ENCODE measurements around the gene PACRGL. TPM values are rescaled to one million over a fixed set of nuclear protein-coding genes. Genes with fewer than 3 reads are reported as not detected.

PACRGL gene
- polyA plus RNA-seq, 1 of the 3 experiments (the other 2 are of a cell fraction), result 11.8 TPM

DNA sequence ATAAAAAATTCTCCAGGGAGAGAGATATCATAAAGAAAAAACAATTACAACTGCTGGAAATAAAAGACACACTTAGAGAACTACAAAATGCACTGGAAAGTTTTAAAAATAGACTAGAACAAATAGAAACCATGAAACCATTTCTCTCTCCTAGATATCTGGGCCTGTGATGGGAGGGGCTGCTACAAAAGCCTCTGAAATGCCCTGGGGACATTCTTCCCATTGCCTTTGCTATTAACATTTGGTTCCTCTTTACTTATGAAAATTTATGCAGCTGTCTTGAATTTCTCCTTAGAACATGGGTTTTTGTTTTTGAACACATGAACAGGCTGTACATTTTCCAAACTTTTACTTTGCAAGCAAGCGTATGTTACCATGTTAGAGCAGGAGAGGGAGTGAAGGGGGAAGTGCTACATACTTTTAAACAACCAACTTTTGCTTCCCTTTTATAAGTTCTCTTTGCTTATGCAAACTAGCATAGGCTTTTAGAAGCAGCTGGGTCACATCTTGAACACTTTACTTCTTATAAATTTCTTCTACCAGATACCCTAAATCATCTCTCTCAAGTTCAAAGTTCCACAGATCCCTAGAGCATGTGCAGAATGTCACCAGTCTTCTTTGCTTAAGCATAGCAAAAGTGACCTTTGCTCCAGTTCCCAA lies 47.9 kb upstream of the PACRGL start:
- TF ChIP-seq REST (IDR thresholded peaks at IDR 0.05; ENCODE audit: low read depth, low read length) (no peak), FOXJ3 (CRISPR knock-in tag; IDR thresholded peaks at IDR 0.05) (no peak)
- TF ChIP-seq, protein P1, sequence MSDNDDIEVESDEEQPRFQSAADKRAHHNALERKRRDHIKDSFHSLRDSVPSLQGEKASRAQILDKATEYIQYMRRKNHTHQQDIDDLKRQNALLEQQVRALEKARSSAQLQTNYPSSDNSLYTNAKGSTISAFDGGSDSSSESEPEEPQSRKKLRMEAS (IDR thresholded peaks at IDR 0.05; ENCODE audit: low read depth), result no peak
- WGBS (ENCODE audit: low lambda C conversion rate), result 74% methylated on average over 1 of the region's 1 CpG
- Histone ChIP-seq H3K27ac (ENCODE audit: low read depth in 2 of 2, low read length in 1 of 2) (no peak overlapping the region), H3K36me3 (replicated peaks in 1 of 2; ENCODE audit: control insufficient read depth in 1 of 2, insufficient read depth in 2 of 2, low read length in 1 of 2) (no peaks in the 10 kb centered on the region), H2AFZ (ENCODE audit: low read depth) (no peak overlapping the region), H3K4me3 (ENCODE audit: low read depth in 2 of 2, low read length in 1 of 2) (no peak overlapping the region), H3F3A (replicated peaks; ENCODE audit: insufficient read depth) (no peaks in the 10 kb centered on the region), H3K27me3 (ENCODE audit: insufficient read depth) (no peaks in the 10 kb centered on the region; the same call in 1 of the 2 replicates), H3K9me2 (no peaks in the 10 kb centered on the region), H3K9ac (no peak overlapping the region), H4K20me1 (ENCODE audit: insufficient read depth) (no peaks in the 10 kb centered on the region), H3K79me2 (ENCODE audit: insufficient read depth) (no peaks in the 10 kb centered on the region), H3K4me2 (no peak overlapping the region), H3K4me1 (ENCODE audit: control insufficient read depth in 1 of 2, insufficient read depth in 2 of 2, low read depth in 1 of 2, low read length in 1 of 2) (no peaks in the 10 kb centered on the region), H3K9me3 (no peaks in the 10 kb centered on the region)
- no peak for DNase-seq
- ChIA-PET CTCF (no interaction called here), POLR2A (no interaction called here)

- Histone ChIP-seq H3K9me3 (no peaks in the 10 kb centered on the region), H3K4me2 (no peak overlapping the region), H3K27me3 (ENCODE audit: insufficient read depth) (no peaks in the 10 kb centered on the region), H3K9me2 (no peaks in the 10 kb centered on the region), H3K27ac (ENCODE audit: low read depth in 2 of 2, low read length in 1 of 2) (no peak overlapping the region), H2AFZ (ENCODE audit: low read depth) (no peak overlapping the region), H4K20me1 (ENCODE audit: insufficient read depth) (no peaks in the 10 kb centered on the region), H3K4me3 (ENCODE audit: low read depth in 2 of 2, low read length in 1 of 2) (no peak overlapping the region), H3K36me3 (replicated peaks in 1 of 2; ENCODE audit: control insufficient read depth in 1 of 2, insufficient read depth in 2 of 2, low read length in 1 of 2) (no peaks in the 10 kb centered on the region), H3K79me2 (ENCODE audit: insufficient read depth) (no peaks in the 10 kb centered on the region), H3F3A (replicated peaks; ENCODE audit: insufficient read depth) (peaks cover 5% of the 10 kb centered on the region), H3K4me1 (ENCODE audit: control insufficient read depth in 1 of 2, insufficient read depth in 2 of 2, low read depth in 1 of 2, low read length in 1 of 2) (no peaks in the 10 kb centered on the region), H3K9ac (no peak overlapping the region)
- no peak for TF ChIP-seq FOXJ3 (CRISPR knock-in tag; IDR thresholded peaks at IDR 0.05)
- TF ChIP-seq, protein P2, sequence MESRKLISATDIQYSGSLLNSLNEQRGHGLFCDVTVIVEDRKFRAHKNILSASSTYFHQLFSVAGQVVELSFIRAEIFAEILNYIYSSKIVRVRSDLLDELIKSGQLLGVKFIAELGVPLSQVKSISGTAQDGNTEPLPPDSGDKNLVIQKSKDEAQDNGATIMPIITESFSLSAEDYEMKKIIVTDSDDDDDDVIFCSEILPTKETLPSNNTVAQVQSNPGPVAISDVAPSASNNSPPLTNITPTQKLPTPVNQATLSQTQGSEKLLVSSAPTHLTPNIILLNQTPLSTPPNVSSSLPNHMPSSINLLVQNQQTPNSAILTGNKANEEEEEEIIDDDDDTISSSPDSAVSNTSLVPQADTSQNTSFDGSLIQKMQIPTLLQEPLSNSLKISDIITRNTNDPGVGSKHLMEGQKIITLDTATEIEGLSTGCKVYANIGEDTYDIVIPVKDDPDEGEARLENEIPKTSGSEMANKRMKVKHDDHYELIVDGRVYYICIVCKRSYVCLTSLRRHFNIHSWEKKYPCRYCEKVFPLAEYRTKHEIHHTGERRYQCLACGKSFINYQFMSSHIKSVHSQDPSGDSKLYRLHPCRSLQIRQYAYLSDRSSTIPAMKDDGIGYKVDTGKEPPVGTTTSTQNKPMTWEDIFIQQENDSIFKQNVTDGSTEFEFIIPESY (IDR thresholded peaks at IDR 0.05; ENCODE audit: borderline replicate concordance, low read depth), result no peak
- no peak for TF ChIP-seq RFX5 (IDR thresholded peaks at IDR 0.05; ENCODE audit: low read length)
- no peak for TF ChIP-seq YY1 (IDR thresholded peaks at IDR 0.05; ENCODE audit: low read depth)
- TF ChIP-seq EP300 (IDR thresholded peaks at IDR 0.05; ENCODE audit: borderline replicate concordance in 1 of 2, low read depth in 1 of 2, low read length in 1 of 2), result no peak
- no peak for TF ChIP-seq NFIC (IDR thresholded peaks at IDR 0.05; ENCODE audit: borderline replicate concordance)
- TF ChIP-seq EZH2phosphoT487 (IDR thresholded peaks at IDR 0.05; ENCODE audit: borderline replicate concordance, low read depth), result no peak
- TF ChIP-seq MEF2A (IDR thresholded peaks at IDR 0.05; ENCODE audit: borderline replicate concordance, low read depth), result no peak
- no peak for TF ChIP-seq TCF12 (IDR thresholded peaks at IDR 0.05)
- TF ChIP-seq REST (IDR thresholded peaks at IDR 0.05; ENCODE audit: low read depth, low read length), result no peak
- TF ChIP-seq, protein P1 (IDR thresholded peaks at IDR 0.05; ENCODE audit: low read depth), result no peak
- no peak for TF ChIP-seq MXI1 (IDR thresholded peaks at IDR 0.05; ENCODE audit: low read depth, low read length)
- no peak for TF ChIP-seq RAD21 (IDR thresholded peaks at IDR 0.05; ENCODE audit: low read length)
- CTCF ChIA-PET, result no interaction called here
- WGBS (ENCODE audit: low lambda C conversion rate), result 62% methylated on average over 4 of the region's 4 CpGs
- DNase-seq, result no peak
- POLR2A ChIA-PET, result no interaction called here
Measured at GRCh38 chr4:20658456-20658855, 41.8 kb upstream of the PACRGL start.
